HG03432 (cell line): ENCODE data around the gene SCFD1.
"Not testable (repeated sequence)": the region's sequence is repeated elsewhere in the genome, so short reads cannot be mapped to it uniquely, and the experiment has no call there.

Experiments
- ATAC-seq: cut with Tn5 transposase; IDR thresholded peaks from one replicate; pipeline ENCODE4 v1.9.1; 2021; ENCODE audit warnings: mild to moderate bottlenecking, moderate library complexity; ENCODE audit not compliant: unreplicated experiment

Gene SCFD1

GRCh38 chr14:30621940-30622830 is at the start of gene SCFD1:
SCFD1 (plus strand) TSS chr14:30622319; CDS start chr14:30622339, 20 bp downstream.
- ATAC-seq = peak; percentile 95

GRCh38 chr14:30572771-30573170 is 49.3 kb upstream of the SCFD1 start:
- no peak for ATAC-seq

- ATAC-seq = no peak
Measured at GRCh38 chr14:30573226-30573814, 48.8 kb upstream of the SCFD1 start.

DNA sequence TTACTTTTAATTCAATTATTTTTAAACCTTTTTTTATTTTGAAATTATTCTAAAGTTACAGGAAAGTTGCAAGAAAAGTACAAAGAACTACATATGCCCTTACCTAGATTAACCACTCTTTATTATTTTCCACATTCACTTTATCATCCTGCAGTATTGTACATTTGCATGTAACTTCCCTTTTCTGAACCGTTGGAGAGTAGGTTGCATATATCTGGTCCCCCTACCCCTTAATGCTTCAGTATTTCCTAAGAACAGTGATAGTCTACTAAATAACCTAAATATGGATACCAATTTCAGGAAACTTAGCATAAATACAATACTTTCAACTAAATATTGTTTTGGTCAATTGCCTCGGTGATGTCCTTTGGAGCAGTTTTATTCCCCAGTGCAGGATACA is 48.2 kb upstream of the SCFD1 start:
- ATAC-seq = no peak

DNA sequence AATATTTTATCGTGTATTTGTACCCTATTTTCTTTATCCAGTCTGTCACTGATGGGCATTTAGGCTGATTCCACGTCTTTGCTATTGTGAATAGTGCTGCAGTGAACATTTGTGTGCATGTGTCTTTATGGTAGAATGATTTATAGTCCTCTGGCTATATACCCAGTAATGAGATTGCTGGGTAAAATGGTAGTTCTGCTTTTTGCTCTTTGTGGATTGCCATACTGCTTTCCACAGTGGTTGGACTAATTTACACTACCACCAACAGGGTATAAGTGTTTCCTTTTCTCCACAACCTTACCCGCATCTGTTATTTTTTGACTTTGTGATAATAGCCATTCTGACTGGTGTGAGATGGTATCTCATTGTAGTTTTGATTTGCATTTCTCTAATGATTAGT is 47.3 kb upstream of the SCFD1 start:
- not testable (repeated sequence) for ATAC-seq

DNA sequence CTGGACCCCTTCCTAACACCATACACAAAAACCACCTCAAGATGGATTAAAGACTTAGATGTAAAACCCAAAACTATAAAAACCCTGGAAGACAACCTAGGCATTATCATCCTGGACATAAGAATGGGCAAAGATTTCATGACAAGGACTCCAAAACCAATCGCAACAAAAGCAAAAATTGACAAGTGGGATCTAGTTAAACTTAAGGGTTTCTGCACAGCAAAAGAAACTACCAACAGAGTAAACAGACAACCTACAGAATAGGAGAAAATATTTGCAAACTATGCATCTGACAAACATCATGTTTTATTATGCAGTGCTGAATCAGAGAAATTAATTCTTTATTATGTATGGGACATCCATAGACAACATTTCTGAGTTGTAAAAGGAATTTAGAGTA is 45.8 kb upstream of the SCFD1 start:
- not testable (repeated sequence) for ATAC-seq

DNA sequence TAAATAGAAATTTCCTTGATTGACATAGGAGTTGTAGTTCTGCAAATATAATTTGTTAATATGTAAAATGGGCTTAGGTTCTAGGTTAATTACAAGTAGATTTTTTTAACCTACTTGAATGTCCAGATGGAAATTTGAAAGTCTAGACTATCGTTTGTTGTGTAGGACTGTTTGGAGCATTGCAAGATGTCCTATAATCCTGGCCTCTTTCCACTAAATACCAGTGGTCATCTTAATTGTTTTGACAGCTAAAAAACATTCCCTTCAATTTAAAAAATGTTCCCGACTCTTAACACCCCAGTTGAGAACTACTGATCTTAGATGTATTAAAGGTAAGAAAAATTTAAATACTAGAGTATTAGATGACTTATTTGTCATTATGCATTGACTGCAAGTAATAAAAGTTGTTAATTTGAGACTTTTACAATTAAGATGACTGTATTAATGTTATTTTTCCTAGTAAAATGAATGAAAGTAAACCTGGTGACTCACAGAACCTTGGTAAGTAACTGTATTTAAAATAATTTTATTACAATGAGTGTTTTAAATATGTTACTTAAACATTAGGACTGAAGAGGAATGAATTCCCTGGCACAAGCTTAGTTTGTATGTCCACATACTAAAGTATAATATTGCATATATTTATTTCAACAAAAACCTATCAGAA is 41.4 kb upstream of the SCFD1 start:
- no peak for ATAC-seq

DNA sequence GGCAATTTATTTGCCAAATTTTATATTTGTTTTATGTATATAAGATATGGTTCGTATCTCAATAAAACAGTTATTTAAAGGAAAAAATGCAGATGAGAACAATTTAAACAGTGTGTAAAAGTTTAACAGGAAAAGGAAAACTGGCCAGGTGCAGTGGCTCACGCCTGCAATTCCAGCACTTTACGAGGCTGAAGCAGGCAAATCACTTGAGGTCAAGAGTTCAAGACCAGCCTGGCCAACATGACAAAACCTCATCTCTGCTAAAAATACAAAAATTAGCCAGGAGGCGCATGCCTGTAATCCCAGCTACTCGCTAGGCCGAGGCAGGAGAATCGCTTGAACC is 40.9 kb upstream of the SCFD1 start:
- no peak for ATAC-seq

DNA sequence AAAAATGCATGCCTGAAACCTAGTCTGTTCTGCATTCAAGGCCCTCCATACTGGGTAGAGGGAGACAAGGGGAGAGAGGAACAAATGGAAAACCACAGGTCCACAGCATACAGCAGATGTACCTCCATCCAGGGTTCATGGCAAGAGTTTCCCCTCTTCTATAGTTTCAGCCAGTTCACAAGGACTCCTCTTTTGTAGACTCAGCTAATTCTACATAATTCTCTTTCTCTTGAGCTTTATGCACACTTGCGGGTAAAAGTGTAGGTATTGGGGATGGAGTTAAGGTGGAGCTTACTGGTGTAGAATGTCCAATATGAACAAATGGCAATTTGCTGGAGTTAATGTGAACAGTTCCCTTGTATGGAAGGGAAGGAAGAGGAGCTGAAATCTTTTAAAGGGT is 39.7 kb upstream of the SCFD1 start:
- no peak for ATAC-seq

DNA sequence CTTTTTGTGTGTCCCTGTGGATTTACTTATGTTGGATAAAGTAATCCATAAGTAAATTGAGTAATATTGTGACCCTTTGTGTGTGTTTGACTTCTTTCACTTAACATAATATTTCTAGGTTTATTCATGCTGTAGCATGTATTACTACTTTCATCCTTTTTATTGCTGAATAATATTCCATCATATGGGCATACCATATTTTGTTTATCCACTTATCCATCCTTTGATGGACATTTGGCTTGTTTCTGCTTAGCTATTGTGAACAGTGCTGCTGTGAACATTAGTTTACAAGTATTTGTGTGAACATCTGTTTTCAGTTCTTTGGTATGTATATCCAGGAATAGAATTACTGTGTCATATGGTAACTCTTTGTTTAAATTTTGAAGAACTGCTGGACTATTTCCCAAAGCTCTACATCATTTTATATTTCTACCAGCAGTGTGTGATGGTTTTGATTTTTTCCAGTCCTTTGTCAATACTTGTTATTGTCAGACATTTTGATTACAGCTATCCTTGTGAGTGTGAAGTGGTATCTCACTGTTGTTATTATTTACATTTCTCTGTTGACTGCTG is 38.0 kb upstream of the SCFD1 start:
- no peak for ATAC-seq

DNA sequence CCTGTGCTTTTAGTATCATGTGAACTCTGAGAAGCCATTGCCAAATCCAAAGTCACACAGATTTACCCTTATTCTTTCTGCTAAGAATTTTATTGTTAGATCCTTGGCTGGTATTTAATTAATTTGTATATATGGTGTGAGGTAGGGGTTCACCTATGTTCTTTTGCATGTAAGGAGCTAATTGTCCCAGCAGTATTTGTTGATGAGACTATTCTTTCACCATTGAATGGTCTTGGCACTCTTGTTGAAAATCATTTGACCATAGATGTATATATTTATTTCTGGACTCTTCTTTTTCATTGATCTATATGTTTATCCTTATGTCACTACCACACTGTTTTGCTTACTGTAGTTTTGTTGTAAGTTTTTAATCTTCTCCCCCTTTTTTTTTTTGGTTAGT is 36.9 kb upstream of the SCFD1 start:
- no peak for ATAC-seq

GRCh38 chr14:30587141-30587540 is 35.0 kb upstream of the SCFD1 start:
- ATAC-seq = no peak

GRCh38 chr14:30588873-30589272 is 33.2 kb upstream of the SCFD1 start:
- no peak for ATAC-seq

DNA sequence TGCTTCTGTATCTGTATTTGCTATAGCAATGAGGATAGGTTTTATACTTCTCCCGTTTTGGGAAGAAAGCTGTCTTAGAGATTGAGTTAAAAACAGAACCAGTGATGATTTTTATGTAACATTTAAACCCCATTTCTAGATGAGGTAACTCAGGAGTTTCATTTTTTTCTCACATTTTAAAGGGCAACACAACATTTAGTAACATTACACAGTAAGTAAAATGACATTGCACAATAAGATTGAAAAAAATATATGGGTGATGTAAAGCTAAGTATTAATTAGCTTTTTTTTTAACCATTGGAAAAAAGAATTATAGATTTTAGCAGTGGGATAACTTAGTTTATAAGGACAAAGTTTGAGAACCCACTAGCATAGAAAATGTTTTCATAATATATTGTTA is 25.2 kb upstream of the SCFD1 start:
- no peak for ATAC-seq

DNA sequence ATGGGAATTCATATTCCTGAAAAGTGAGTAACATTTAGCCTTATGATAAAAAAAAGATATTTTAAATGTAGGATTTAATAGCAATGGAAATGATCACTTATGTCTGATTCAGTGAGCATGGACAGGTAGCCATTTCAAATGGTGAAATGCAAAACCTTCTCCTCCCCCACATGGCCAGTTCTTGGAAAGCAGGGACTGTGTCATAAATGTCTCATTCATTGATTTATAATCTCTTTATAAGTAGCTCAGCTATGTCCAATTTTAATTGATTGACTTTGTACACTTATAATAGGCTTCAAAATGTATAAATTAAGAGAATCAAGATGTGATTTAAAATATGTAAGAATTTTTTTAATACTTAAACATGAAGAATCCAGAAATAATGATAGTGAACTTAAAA is 24.6 kb upstream of the SCFD1 start:
- ATAC-seq = no peak

DNA sequence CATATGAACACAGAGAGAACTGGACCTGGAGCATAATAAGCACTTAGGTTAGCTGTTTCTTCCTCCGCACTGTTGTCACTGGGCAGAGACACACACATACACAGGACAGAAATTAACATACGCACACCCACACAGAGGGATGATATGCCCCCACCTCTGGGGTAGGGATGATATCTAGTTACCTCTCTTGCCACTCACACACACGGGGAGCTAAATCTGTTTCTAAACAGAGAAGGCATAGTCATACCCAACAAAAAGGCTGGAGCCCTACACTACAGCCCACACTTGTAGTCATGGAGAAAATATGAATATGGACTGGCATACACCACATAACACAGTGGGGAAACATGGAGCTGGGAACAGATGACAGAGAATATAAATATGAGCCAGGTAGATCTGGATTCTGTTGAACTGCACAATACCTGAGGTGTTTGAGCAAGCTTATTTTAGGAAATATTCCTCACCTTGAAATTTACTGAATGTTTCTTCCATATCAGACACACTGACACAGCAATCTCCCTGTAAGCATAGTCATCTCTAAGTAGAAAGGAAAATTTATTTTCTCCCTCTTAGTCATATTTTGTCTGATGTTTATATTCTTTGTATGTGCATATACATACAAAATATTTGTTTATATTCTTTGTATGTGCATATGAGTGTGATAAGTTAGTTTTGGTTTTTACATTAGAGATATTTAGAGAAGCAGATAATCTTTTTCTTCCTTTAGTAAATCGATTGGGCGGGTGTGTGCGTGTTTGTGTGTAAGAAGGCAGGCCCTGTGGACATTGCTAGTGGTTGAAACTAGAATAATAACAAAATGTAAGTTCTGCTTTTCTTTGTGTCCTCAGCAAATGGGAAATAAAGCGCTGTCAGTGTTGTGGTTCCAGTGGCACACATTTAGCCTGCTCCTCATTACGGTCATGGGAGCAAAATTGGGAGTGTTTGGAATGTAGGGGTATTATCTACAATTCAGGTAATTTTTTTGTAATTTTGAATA is 20.9 kb upstream of the SCFD1 start:
- ATAC-seq = no peak

DNA sequence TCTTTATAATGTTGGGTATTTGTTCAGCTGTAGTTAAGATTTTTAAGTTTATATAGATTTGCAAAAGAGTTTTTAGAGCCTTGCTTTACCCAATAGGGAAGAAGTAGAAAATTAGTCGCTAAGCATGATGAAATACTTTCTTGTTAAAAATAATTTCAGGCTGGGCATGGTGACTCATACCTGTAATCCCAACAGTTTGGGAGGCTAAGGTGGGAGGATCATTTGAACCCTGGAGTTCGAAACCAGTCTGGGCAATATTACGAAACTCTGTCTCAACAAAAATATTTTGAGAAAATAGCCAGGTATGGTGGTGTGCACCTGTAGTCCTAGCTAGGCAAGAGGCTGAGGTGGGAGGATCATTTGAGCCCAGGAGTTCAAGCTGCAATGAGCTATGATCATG is 18.7 kb upstream of the SCFD1 start:
- no peak for ATAC-seq

- not testable (repeated sequence) for ATAC-seq
Measured at GRCh38 chr14:30604696-30605095, 17.4 kb upstream of the SCFD1 start.

DNA sequence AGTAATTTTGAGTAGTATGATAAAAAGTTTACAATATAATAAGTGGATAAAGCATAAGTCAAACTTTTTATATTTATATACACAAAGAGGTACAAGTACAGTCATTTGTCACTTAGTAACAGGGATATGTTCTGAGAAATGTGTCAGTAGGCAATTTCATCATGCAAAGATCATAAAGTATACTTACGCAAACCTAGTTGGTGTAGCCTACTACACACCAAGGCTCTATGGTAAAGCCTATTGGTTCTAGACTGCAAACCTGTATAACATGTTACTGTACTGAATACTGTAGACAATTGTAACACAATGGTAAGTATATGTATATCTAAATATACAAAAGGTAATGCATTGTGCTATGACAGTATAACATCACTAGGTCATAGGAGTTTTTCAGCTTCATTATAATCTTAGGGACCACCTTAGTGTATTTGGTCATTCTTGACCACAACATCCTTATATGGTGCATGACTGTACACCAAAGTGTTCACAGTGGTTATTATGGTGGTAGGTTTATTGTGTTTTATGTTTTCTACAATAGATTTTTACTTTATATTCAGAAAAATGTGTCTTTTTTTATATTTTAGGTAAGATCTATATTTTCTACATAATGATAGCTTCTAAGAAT is 14.9 kb upstream of the SCFD1 start:
- no peak for ATAC-seq

DNA sequence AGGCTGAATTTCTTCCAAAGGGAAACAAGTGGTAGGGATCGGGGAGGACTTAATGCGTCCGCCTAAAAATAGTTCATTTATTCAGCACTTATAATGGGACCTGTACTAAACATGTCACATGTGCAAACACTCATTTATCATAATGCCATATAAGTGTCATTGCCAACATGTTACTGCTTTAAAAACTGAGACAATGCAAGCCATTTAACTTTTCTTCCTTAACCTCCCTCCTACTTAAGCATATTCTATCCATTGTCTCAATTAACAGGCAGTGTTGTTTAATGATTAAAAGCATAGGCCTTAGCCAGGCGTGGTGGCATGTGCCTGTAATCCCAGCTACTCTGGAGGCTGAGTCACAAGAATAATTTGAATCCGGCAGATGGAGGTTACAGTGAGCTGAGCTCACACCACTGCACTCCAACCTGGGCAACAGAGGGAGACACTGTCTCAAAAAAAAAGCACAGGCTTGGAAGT is 13.5 kb upstream of the SCFD1 start:
- ATAC-seq = no peak
